Stimulated activated naive CD4-positive, alpha-beta T cell (primary cell): Measurements from ENCODE around the gene ABO.
"Not testable (repeated sequence)": the region's sequence is repeated elsewhere in the genome, so short reads cannot be mapped to it uniquely, and the experiment has no call there.

ENCODE experiments used
- DNase-seq, 6 experiments: peaks; one replicate each; lab custom pipeline; 2025; lab: John Stamatoyannopoulos, UW

ABO gene

GRCh38 chr9:133290751-133291302 is 15.8 kb upstream of the ABO start:
- no peak for DNase-seq

- DNase-seq, result no peak
These were observed 11.5 kb upstream of the ABO start for GRCh38 chr9:133286523-133286922.

GRCh38 chr9:133285252-133285775 is 10.3 kb upstream of the ABO start:
- DNase-seq, result no peak

GRCh38 chr9:133284362-133284761 is 9.4 kb upstream of the ABO start:
- DNase-seq, result no peak

- DNase-seq, result not testable (repeated sequence)
These were observed 8.4 kb upstream of the ABO start for GRCh38 chr9:133283255-133284032.

GRCh38 chr9:133282464-133283238 is 7.7 kb upstream of the ABO start:
- no peak for DNase-seq

GRCh38 chr9:133280392-133280791 is 5.4 kb upstream of the ABO start:
- no peak for DNase-seq

GRCh38 chr9:133278161-133279114 is 3.4 kb upstream of the ABO start:
- DNase-seq, result no peak

- no peak for DNase-seq
These were observed 2.5 kb upstream of the ABO start for GRCh38 chr9:133277467-133277866.

GRCh38 chr9:133276923-133277322 is 1.9 kb upstream of the ABO start:
- no peak for DNase-seq

- DNase-seq, result no peak
These were observed 1.2 kb upstream of the ABO start for GRCh38 chr9:133276001-133276884.

- no peak for DNase-seq
These were observed 531 bp downstream of the ABO start for GRCh38 chr9:133274236-133275104.

GRCh38 chr9:133273819-133274218 is 1.2 kb downstream of the ABO start:
- DNase-seq, result no peak

GRCh38 chr9:133273098-133273497 is 1.9 kb downstream of the ABO start:
- no peak for DNase-seq

GRCh38 chr9:133269537-133270362 is 5.3 kb downstream of the ABO start:
- no peak for DNase-seq

GRCh38 chr9:133269136-133269535 is 5.9 kb downstream of the ABO start:
- DNase-seq, result not testable (repeated sequence)

- no peak for DNase-seq
These were observed 6.5 kb downstream of the ABO start for GRCh38 chr9:133268335-133269056.

- no peak for DNase-seq
These were observed 10.7 kb downstream of the ABO start for GRCh38 chr9:133264235-133264764.
